ENCODE measurements around the gene TRIM8.

Gene TRIM8

DNA sequence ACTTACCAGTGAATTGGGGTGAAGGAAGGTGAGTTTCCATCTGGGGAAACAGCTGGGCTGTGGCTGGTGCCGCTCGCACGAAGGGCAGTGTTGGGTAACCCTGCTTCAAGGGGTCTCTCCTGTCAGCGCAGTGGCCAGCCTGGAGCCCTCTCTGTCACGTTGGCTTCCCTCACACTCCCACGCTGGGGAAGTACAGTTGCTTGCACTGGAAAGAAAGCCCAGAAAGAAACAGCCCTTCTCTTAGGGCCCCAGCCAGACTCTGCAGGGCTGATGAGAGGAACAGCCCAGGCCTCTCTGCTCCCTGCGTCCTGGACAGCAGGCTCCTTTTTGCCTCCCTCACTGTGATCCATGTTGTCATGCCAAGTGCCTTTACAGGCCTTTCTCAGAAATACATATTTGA, 40.3 kb upstream of the TRIM8 start:
- no peak overlapping the region for H3K4me3 ChIP-seq (replicated peaks; ENCODE audit: low read depth, low read length)
- no peak for DNase-seq (ENCODE audit: extremely low read depth, insufficient read length)
- TF ChIP-seq, protein P1, sequence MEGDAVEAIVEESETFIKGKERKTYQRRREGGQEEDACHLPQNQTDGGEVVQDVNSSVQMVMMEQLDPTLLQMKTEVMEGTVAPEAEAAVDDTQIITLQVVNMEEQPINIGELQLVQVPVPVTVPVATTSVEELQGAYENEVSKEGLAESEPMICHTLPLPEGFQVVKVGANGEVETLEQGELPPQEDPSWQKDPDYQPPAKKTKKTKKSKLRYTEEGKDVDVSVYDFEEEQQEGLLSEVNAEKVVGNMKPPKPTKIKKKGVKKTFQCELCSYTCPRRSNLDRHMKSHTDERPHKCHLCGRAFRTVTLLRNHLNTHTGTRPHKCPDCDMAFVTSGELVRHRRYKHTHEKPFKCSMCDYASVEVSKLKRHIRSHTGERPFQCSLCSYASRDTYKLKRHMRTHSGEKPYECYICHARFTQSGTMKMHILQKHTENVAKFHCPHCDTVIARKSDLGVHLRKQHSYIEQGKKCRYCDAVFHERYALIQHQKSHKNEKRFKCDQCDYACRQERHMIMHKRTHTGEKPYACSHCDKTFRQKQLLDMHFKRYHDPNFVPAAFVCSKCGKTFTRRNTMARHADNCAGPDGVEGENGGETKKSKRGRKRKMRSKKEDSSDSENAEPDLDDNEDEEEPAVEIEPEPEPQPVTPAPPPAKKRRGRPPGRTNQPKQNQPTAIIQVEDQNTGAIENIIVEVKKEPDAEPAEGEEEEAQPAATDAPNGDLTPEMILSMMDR (IDR thresholded peaks at IDR 0.05; ENCODE audit: insufficient read depth, low read length, poor library complexity, severe bottlenecking): no peak
- no peaks in the 10 kb centered on the region for H3K27me3 ChIP-seq (replicated peaks; ENCODE audit: control insufficient read depth, insufficient read depth, low read length)
- H3K36me3 ChIP-seq (ENCODE audit: control insufficient read depth, insufficient read depth, low read length): no peaks in the 10 kb centered on the region; the same call in 1 of the 2 replicates

DNA sequence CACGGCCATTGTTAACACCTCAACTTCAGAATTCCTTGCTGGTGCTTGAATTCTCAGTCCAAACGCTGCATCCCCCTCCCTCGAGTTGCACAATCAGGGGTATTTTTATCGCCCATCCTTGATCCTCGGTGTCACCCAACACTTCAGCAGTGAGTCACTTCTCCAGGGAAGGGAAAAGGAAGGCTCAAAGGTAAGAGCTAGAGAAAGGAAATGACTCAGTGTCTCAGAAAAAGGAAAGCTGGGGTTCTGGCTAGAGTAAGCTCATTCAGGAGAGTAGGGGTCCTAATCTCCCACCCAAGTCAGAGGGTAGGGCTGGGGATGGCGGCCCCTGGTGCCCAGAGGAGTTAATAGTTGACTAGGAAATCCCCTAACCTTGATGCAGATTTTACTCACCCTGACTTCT, 39.8 kb upstream of the TRIM8 start:
- Histone ChIP-seq H3K36me3 (ENCODE audit: control insufficient read depth, insufficient read depth, low read length) (no peaks in the 10 kb centered on the region; the same call in 1 of the 2 replicates), H3K27me3 (replicated peaks; ENCODE audit: control insufficient read depth, insufficient read depth, low read length) (no peaks in the 10 kb centered on the region), H3K4me3 (replicated peaks; ENCODE audit: low read depth, low read length) (no peak overlapping the region)
- no peak for DNase-seq (ENCODE audit: extremely low read depth, insufficient read length)
- TF ChIP-seq, protein P1 (IDR thresholded peaks at IDR 0.05; ENCODE audit: insufficient read depth, low read length, poor library complexity, severe bottlenecking): peak; percentile 25

DNA sequence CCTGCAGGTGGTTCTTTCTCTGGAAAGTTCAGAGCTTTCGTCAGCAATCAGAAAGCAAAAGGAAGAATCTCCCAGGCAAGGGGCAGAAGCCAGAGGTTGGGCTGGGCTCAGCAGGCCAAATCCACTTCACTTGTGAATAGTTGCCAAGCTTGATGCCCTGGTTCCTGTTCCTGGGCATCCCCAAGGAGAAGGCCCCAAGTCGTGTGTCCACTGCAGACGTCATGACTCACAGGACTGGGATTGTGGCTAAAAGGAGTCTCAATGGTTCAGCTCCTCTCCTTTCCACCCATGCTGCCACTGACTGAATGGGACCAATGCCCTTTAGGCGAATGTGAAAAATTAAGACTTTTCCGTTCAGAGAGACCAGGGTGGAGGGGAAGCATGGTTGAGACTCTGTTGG, 38.6 kb upstream of the TRIM8 start:
- TF ChIP-seq, protein P1 (IDR thresholded peaks at IDR 0.05; ENCODE audit: insufficient read depth, low read length, poor library complexity, severe bottlenecking): no peak
- DNase-seq (ENCODE audit: extremely low read depth, insufficient read length): no peak
- Histone ChIP-seq H3K27me3 (replicated peaks; ENCODE audit: control insufficient read depth, insufficient read depth, low read length) (no peaks in the 10 kb centered on the region), H3K36me3 (ENCODE audit: control insufficient read depth, insufficient read depth, low read length) (no peaks in the 10 kb centered on the region; the same call in 1 of the 2 replicates), H3K4me3 (replicated peaks; ENCODE audit: low read depth, low read length) (no peak overlapping the region)

DNA sequence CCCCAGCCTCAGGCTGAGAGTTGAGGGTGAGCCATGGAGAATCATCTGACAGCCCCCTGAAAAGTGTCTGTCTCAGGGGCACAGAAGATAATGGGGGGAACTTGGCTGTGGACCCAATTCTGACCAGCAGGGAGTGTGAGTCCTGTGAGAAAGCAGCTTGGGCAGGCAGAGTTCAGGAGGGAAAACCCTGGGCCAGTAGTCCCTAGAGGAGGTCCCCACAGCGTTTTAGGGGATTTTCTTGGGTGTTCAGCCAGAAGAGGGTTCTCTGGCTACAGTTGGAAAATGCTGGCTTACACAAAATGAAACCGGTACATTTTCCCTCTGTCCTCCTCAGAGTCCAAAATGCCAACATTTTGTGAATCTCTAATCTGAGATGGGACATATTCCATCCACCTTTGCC, 35.8 kb upstream of the TRIM8 start:
- TF ChIP-seq, protein P1 (IDR thresholded peaks at IDR 0.05; ENCODE audit: insufficient read depth, low read length, poor library complexity, severe bottlenecking): peak; percentile 43
- Histone ChIP-seq H3K36me3 (ENCODE audit: control insufficient read depth, insufficient read depth, low read length) (no peaks in the 10 kb centered on the region; the same call in 1 of the 2 replicates), H3K4me3 (replicated peaks; ENCODE audit: low read depth, low read length) (no peak overlapping the region), H3K27me3 (replicated peaks; ENCODE audit: control insufficient read depth, insufficient read depth, low read length) (no peaks in the 10 kb centered on the region)
- DNase-seq (ENCODE audit: extremely low read depth, insufficient read length): no peak

DNA sequence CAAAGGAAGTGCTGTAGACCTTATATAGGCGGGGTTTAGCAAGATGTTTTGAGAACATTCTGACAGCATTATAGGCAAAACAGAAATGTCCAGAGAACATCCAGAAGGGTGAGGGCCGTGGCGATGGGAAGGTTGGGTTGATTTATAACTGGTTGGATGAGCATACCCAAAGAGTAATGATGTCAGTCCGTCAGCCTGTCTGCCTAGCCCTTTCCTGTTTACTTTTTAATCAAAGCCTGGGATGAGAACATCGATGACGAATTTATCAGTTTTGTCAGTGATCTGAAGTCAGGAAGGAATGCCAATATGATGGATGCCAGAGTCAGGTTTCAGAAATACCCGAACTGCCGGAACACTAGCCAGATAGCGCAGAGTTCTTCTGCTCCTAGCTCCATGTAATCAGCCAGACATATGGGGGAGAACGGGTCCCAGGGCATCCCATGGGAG, 33.8 kb upstream of the TRIM8 start:
- DNase-seq (ENCODE audit: extremely low read depth, insufficient read length): no peak
- TF ChIP-seq, protein P1 (IDR thresholded peaks at IDR 0.05; ENCODE audit: insufficient read depth, low read length, poor library complexity, severe bottlenecking): no peak
- H3K27me3 ChIP-seq (replicated peaks; ENCODE audit: control insufficient read depth, insufficient read depth, low read length): no peaks in the 10 kb centered on the region
- H3K4me3 ChIP-seq (replicated peaks; ENCODE audit: low read depth, low read length): no peak overlapping the region
- peaks cover 4% of the 10 kb centered on the region for H3K36me3 ChIP-seq (ENCODE audit: control insufficient read depth, insufficient read depth, low read length)

DNA sequence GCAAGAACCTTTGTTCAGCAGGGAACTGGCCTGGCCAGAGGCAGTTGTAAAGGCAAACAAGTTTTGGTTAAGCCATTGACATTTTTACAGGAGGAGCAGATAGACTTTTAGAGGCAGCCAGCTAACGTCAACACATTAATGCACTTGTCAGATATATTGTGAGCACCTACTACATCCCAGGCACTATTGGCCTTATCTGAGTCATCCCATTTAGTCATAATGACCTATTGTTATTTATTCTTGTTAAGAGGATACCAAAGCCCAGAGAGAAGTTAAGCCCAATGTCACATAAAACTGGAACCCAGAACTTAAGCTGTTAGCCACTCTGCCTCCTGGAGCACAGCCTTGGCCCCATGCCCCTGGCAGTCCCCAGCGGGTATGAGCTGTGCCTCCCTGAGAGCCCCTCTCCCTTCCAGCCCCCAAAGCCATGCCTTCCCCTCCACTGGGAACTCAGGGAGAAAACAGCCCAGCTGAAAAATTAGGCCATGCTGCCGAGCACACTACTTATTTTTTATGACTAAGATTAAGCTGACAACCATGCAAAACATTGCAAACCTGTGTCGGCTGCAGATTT, 32.7 kb upstream of the TRIM8 start:
- TF ChIP-seq, protein P1 (IDR thresholded peaks at IDR 0.05; ENCODE audit: insufficient read depth, low read length, poor library complexity, severe bottlenecking): no peak
- Histone ChIP-seq H3K27me3 (replicated peaks; ENCODE audit: control insufficient read depth, insufficient read depth, low read length) (no peaks in the 10 kb centered on the region), H3K4me3 (replicated peaks; ENCODE audit: low read depth, low read length) (no peak overlapping the region), H3K36me3 (ENCODE audit: control insufficient read depth, insufficient read depth, low read length) (peaks cover 6% of the 10 kb centered on the region)
- no peak for DNase-seq (ENCODE audit: extremely low read depth, insufficient read length)
